ENCODE results near the gene KCNC1. TPM values are rescaled to one million over a fixed set of nuclear protein-coding genes. Genes with fewer than 3 reads are reported as not detected.
A peak's percentile ranks its signal among the peaks of the same experiment; 100 is the strongest.

Gene KCNC1
- total and polyA plus RNA-seq, 2 of the 13 experiments (the other 11 are each of a cell fraction or from before 2014, with no cell fraction given) = 0.01 to 0.04 TPM

- no peak for TF ChIP-seq AHDC1 (CRISPR knock-in tag; IDR thresholded peaks at IDR 0.05; ENCODE audit: borderline replicate concordance)
- TF ChIP-seq RFXAP (CRISPR knock-in tag; IDR thresholded peaks at IDR 0.05; ENCODE audit: borderline replicate concordance) = no peak
- TF ChIP-seq SNAI1 (CRISPR knock-in tag; IDR thresholded peaks at IDR 0.05; ENCODE audit: borderline replicate concordance) = no peak
- TF ChIP-seq CCAR2 (optimal IDR thresholded peaks at IDR 0.05; ENCODE audit: low read depth, low read length) = no peak
- no peak for TF ChIP-seq CHD2 (IDR thresholded peaks at IDR 0.05; ENCODE audit: low read depth, low read length)
- TF ChIP-seq SP2 (CRISPR knock-in tag; IDR thresholded peaks at IDR 0.05) = no peak
- no peak for TF ChIP-seq KLF16 (CRISPR knock-in tag; IDR thresholded peaks at IDR 0.05)
- no peak for TF ChIP-seq HOXA3 (CRISPR knock-in tag; IDR thresholded peaks at IDR 0.05)
- no peak for TF ChIP-seq KLF6 (CRISPR knock-in tag; IDR thresholded peaks at IDR 0.05)
- TF ChIP-seq ZNF800 (CRISPR knock-in tag; IDR thresholded peaks at IDR 0.05) = no peak
- TF ChIP-seq ZNF17 (CRISPR knock-in tag; IDR thresholded peaks at IDR 0.05) = no peak
- TF ChIP-seq ZBTB44 (CRISPR knock-in tag; IDR thresholded peaks at IDR 0.05) = no peak
- TF ChIP-seq CEBPB (IDR thresholded peaks at IDR 0.05; ENCODE audit: borderline replicate concordance, low read depth, low read length) = peak; percentile 65; the same call in 1 of the 2 replicates
- TF ChIP-seq MXD4 (CRISPR knock-in tag; IDR thresholded peaks at IDR 0.05) = no peak
- TF ChIP-seq ZNF468 (CRISPR knock-in tag; IDR thresholded peaks at IDR 0.05) = no peak
- 0 out of 2 replicates have a peak, but pooled peaks have one; percentile 17 for TF ChIP-seq TBX2 (CRISPR knock-in tag; IDR thresholded peaks at IDR 0.05; ENCODE audit: borderline replicate concordance)
- TF ChIP-seq MAFF (IDR thresholded peaks at IDR 0.05; ENCODE audit: low read depth, low read length) = no peak
- TF ChIP-seq IKZF4 (CRISPR knock-in tag; IDR thresholded peaks at IDR 0.05; ENCODE audit: borderline replicate concordance, low read depth, not compliant biosample characterization) = no peak
- no peak for TF ChIP-seq RFX1 (IDR thresholded peaks at IDR 0.05)
- TF ChIP-seq ZNF225 (CRISPR knock-in tag; IDR thresholded peaks at IDR 0.05) = no peak
- TF ChIP-seq POLR2A (IDR thresholded peaks at IDR 0.05; ENCODE audit: insufficient read depth in 1 of 2, low read depth in 2 of 2, low read length in 2 of 2) = no peak
- TF ChIP-seq ZNF75D (CRISPR knock-in tag; IDR thresholded peaks at IDR 0.05; ENCODE audit: borderline replicate concordance) = no peak
- TF ChIP-seq TMF1 (CRISPR knock-in tag; IDR thresholded peaks at IDR 0.05; ENCODE audit: low read depth) = no peak
- no peak for TF ChIP-seq STAT5B (CRISPR knock-in tag; IDR thresholded peaks at IDR 0.05)
- no peak for TF ChIP-seq TAF15 (IDR thresholded peaks at IDR 0.05; ENCODE audit: low read depth, low read length, poor library complexity, severe bottlenecking)
Observed at GRCh38 chr11:17750801-17751165, 16.2 kb downstream of the KCNC1 start (continued).

Measured in HepG2 (cell line).